HL-60 (cell line): ENCODE results near the gene GJA3.

Source experiments
- DNase-seq, 2 experiments: peaks; one replicate each; pipeline ENCODE4 v3.0.0-alpha.2; 2010 to 2020; ENCODE audit warnings: low read depth in 1 of 2, low spot score in 1 of 2
- H3K27ac ChIP-seq: fragments of 250-450 bp; sonication (Bioruptor Pico); replicated peaks from 2 replicates; pipeline ENCODE4 v1.5.1; 2020; ENCODE audit warnings: mild to moderate bottlenecking, moderate library complexity
- H3K27me3 ChIP-seq: fragments of 250-450 bp; sonication (Bioruptor Pico); 2 replicates; pipeline ENCODE4 v1.5.1; 2021; ENCODE audit warnings: mild to moderate bottlenecking, moderate library complexity; ENCODE audit not compliant: insufficient read depth, poor library complexity, severe bottlenecking
- H3K4me3 ChIP-seq: replicated peaks from 2 replicates; pipeline ENCODE4 v1.5.1; 2011; ENCODE audit warnings: mild to moderate bottlenecking, control low read depth, low read length; ENCODE audit not compliant: insufficient read depth
- CTCF ChIP-seq: IDR thresholded peaks from one replicate; pipeline ENCODE4 v1.5.1; 2011; ENCODE audit warnings: low read length, control low read depth, inconsistent platforms; ENCODE audit not compliant: insufficient read depth
- GABPA ChIP-seq: IDR thresholded peaks from 2 replicates; pipeline ENCODE4 v1.6.1; 2012; ENCODE audit warnings: low read depth
- POLR2AphosphoS5 ChIP-seq: IDR thresholded peaks from 2 replicates; pipeline ENCODE4 v1.6.1; 2012; ENCODE audit warnings: low read depth
- REST ChIP-seq: IDR thresholded peaks from 2 replicates; pipeline ENCODE4 v1.6.1; 2012; ENCODE audit warnings: low read depth; ENCODE audit not compliant: insufficient replicate concordance
- SPI1 ChIP-seq: IDR thresholded peaks from 2 replicates; pipeline ENCODE4 v1.6.1; 2012; ENCODE audit warnings: low read depth, mild to moderate bottlenecking, borderline replicate concordance
- long read RNA-seq: library from polyadenylated mRNA; unstranded; transcript quantifications from one replicate; pipeline ENCODE4 v2.0.0, GENCODE V29; 2020

The GJA3 gene
- long read RNA-seq: 0 reads

GRCh38 chr13:20160306-20161274, at the start of gene GJA3:
Gene GJA3 (minus strand): TSS chr13:20161052. CDS start chr13:20143288, 17,764 bp downstream.
- Histone ChIP-seq H3K4me3 (peak within 1 kb of the TSS; percentile 84), H3K27ac (peak within 1 kb of the TSS; percentile 25; the same call in 1 of the 2 replicates), H3K27me3 (no peaks in the 10 kb centered on the region)
- TF ChIP-seq SPI1 (no peak), CTCF (no peak), GABPA (no peak), POLR2AphosphoS5 (no peak), REST (no peak)
- peak; percentile 47 to 63 for DNase-seq

GRCh38 chr13:20209948-20210347, 49.1 kb upstream of the GJA3 start:
- Histone ChIP-seq H3K4me3 (no peak overlapping the region), H3K27ac (no peak overlapping the region), H3K27me3 (no peaks in the 10 kb centered on the region)
- no peak for DNase-seq
- TF ChIP-seq SPI1: no peak
- TF ChIP-seq POLR2AphosphoS5: no peak
- no peak for TF ChIP-seq CTCF
- TF ChIP-seq GABPA: no peak
- no peak for TF ChIP-seq REST

- no peak for DNase-seq
- no peak for TF ChIP-seq REST
- no peak for TF ChIP-seq CTCF
- TF ChIP-seq GABPA: no peak
- TF ChIP-seq POLR2AphosphoS5: no peak
- no peak for TF ChIP-seq SPI1
- Histone ChIP-seq H3K27me3 (no peaks in the 10 kb centered on the region), H3K27ac (no peak overlapping the region), H3K4me3 (no peak overlapping the region)
Measured at GRCh38 chr13:20206698-20207235, 45.9 kb upstream of the GJA3 start.
